Inflammatory macrophage (primary cell): ENCODE results near the gene ANKRD18A.
"Not testable (repeated sequence)": the region's sequence is repeated elsewhere in the genome, so short reads cannot be mapped to it uniquely, and the experiment has no call there.

Experiments used
- DNase-seq, 2 donors: peaks; one replicate each; pipeline ENCODE4 v3.0.0-alpha.2; 2020 to 2022

Gene ANKRD18A

GRCh38 chr9:38626006-38626405 is 5.6 kb upstream of the ANKRD18A start:
- no peak for DNase-seq

- DNase-seq, result no peak
Measured at GRCh38 chr9:38622951-38623350, 2.6 kb upstream of the ANKRD18A start.

GRCh38 chr9:38622288-38622674 is 1.9 kb upstream of the ANKRD18A start:
- peak in 1 of 2 donors; percentile 11 for DNase-seq

- DNase-seq, result no peak
Measured at GRCh38 chr9:38621434-38622287, 1.3 kb upstream of the ANKRD18A start.

- DNase-seq, result peak in 1 of 2 donors; percentile 29
Measured at GRCh38 chr9:38619556-38620447, 594 bp downstream of the ANKRD18A start.

- DNase-seq, result not testable (repeated sequence)
Measured at GRCh38 chr9:38598029-38598745, 22.2 kb downstream of the ANKRD18A start.

- DNase-seq, result not testable (repeated sequence)
Measured at GRCh38 chr9:38595117-38595516, 25.3 kb downstream of the ANKRD18A start.

GRCh38 chr9:38591346-38592063 is 28.9 kb downstream of the ANKRD18A start:
- not testable (repeated sequence) for DNase-seq

- DNase-seq, result not testable (repeated sequence)
Measured at GRCh38 chr9:38583765-38584164, 36.6 kb downstream of the ANKRD18A start.

- not testable (repeated sequence) for DNase-seq
Measured at GRCh38 chr9:38580112-38580511, 40.3 kb downstream of the ANKRD18A start.

- DNase-seq, result not testable (repeated sequence)
Measured at GRCh38 chr9:38576181-38576580, 44.2 kb downstream of the ANKRD18A start.

- not testable (repeated sequence) for DNase-seq
Measured at GRCh38 chr9:38566048-38566447, 54.3 kb downstream of the ANKRD18A start.

- DNase-seq, result not testable (repeated sequence)
Measured at GRCh38 chr9:38565178-38565577, 55.2 kb downstream of the ANKRD18A start.

- DNase-seq, result not testable (repeated sequence)
Measured at GRCh38 chr9:38563911-38564310, 56.5 kb downstream of the ANKRD18A start.

GRCh38 chr9:38561134-38561533 is 59.3 kb downstream of the ANKRD18A start:
- DNase-seq, result not testable (repeated sequence)

GRCh38 chr9:38559172-38559571 is 61.2 kb downstream of the ANKRD18A start:
- not testable (repeated sequence) for DNase-seq

- not testable (repeated sequence) for DNase-seq
Measured at GRCh38 chr9:38557746-38558145, 62.6 kb downstream of the ANKRD18A start.

- DNase-seq, result not testable (repeated sequence)
Measured at GRCh38 chr9:38554966-38555365, 65.4 kb downstream of the ANKRD18A start.

- DNase-seq, result not testable (repeated sequence)
Measured at GRCh38 chr9:38553019-38553418, 67.4 kb downstream of the ANKRD18A start.

- peak; percentile 2 to 72 for DNase-seq
Measured at GRCh38 chr9:38546497-38547163, 73.8 kb downstream of the ANKRD18A start.

- DNase-seq, result not testable (repeated sequence)
Measured at GRCh38 chr9:38540535-38540934, 79.9 kb downstream of the ANKRD18A start.
